ENCODE data around the gene SBNO2. TPM values are rescaled to one million over a fixed set of nuclear protein-coding genes. Genes with fewer than 3 reads are reported as not detected.
"Not testable (repeated sequence)": the region's sequence is repeated elsewhere in the genome, so short reads cannot be mapped to it uniquely, and the experiment has no call there.

The SBNO2 gene
- total and polyA plus RNA-seq, 2 of the 4 experiments (the other 2 are of a cell fraction), result 13.4 to 40.5 TPM

DNA sequence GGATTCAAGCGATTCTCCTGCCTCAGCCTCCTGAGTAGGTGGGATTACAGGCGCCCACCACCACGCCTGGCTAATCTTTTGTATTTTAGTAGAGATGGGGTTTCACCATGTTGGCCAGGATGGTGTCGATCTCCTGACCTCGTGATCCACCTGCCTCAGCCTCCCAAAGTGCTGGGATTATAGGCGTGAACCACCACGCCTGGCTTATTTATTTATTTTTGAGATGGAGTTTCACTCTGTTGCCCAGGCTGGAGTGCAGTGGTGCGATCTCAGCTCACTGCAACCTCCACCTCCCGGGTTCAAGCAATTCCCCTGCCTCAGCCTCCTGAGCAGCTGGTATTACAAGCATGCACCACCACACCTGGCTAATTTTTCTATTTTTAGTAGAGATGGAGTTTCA, 59.3 kb downstream of the SBNO2 start:
- H3K14ac ChIP-seq (replicated peaks; ENCODE audit: low read depth, low read length); H3K27me3 ChIP-seq (ENCODE audit: control insufficient read depth, insufficient read depth, low read length); H4K91ac ChIP-seq (ENCODE audit: insufficient read depth, low read depth, low read length); CTCF ChIA-PET; ATAC-seq (ENCODE audit: low read depth); dilution Hi-C loops (cut with HindIII; ENCODE audit: low sequenced_read_pairs, unreplicated experiment); H2AK5ac ChIP-seq (ENCODE audit: low read depth, low read length); H3K56ac ChIP-seq (ENCODE audit: extremely low read depth, insufficient read depth, low read length); H3K4ac ChIP-seq (ENCODE audit: low read depth, low read length); H2BK15ac ChIP-seq (ENCODE audit: low read depth, low read length); H3K18ac ChIP-seq (ENCODE audit: low read depth, low read length); H3K9me3 ChIP-seq (ENCODE audit: control insufficient read depth, insufficient read depth, low read length); in situ Hi-C loops (cut with MboI; ENCODE audit: low sequenced_read_pairs); H2AFZ ChIP-seq (replicated peaks; ENCODE audit: low read length, poor library complexity); BruUV-seq (replicated peaks); DNase-seq; H2AK9ac ChIP-seq (replicated peaks; ENCODE audit: low read depth, low read length, poor library complexity); H4K5ac ChIP-seq (ENCODE audit: low read depth, low read length); H2BK5ac ChIP-seq (ENCODE audit: low read depth, low read length, poor library complexity, severe bottlenecking); H2BK20ac ChIP-seq (ENCODE audit: low read depth, low read length); H3K27ac ChIP-seq (ENCODE audit: insufficient read depth, low read length); H3K4me2 ChIP-seq (ENCODE audit: low read depth, low read length); H2BK120ac ChIP-seq (ENCODE audit: low read depth, low read length); H3K4me3 ChIP-seq (ENCODE audit: insufficient read depth, low read depth, low read length); H3K23ac ChIP-seq (ENCODE audit: low read depth, low read length); H4K8ac ChIP-seq (ENCODE audit: low read depth in 2 of 2, low read length in 2 of 2); H3K9ac ChIP-seq (ENCODE audit: low read depth, low read length); H3K9me1 ChIP-seq (ENCODE audit: insufficient read depth, low read length): not testable (repeated sequence)
- Histone ChIP-seq H3K79me1 (ENCODE audit: low read depth in 1 of 2, low read length in 2 of 2) (peaks cover 11 to 26% of the 10 kb centered on the region in 2 experiments), H4K20me1 (ENCODE audit: insufficient read depth, low read length) (peaks cover 26% of the 10 kb centered on the region), H3K4me1 (ENCODE audit: control insufficient read depth, insufficient read depth, low read length) (peaks cover 11% of the 10 kb centered on the region), H3K36me3 (ENCODE audit: control insufficient read depth, insufficient read depth, low read length) (peaks cover 81% of the 10 kb centered on the region)
- POLR2A ChIA-PET (ENCODE audit: unreplicated experiment), result interaction anchor here (0.6 kb wide), 1 partner anchor 86 kb away, joined by 16 read pairs; no protein-coding TSS in a partner anchor
- no CpG with 5 or more reads among the region's 9 CpGs for WGBS, 2 experiments (ENCODE audit: extremely low coverage in 2 of 2, insufficient read length in 1 of 2)
- intact Hi-C loops (cut with micrococcal nuclease), result loop anchor here (5.0 kb wide), 1 partner anchor 78 kb away; no protein-coding TSS in a partner anchor

Measured in IMR-90 (cell line).